ENCODE results near the gene CACNA1F. TPM values are rescaled to one million over a fixed set of nuclear protein-coding genes. Genes with fewer than 3 reads are reported as not detected.

The CACNA1F gene
- total RNA-seq, 1 experiment from 2014 or later = not detected

GRCh38 chrX:49266523-49267445 lies 33.6 kb upstream of the CACNA1F start:
- intact Hi-C loops (cut with micrococcal nuclease; ENCODE audit: unreplicated experiment) (no loop called here), in situ Hi-C loops (cut with HindIII; ENCODE audit: low pct_unique_long_range_greater_than_20kb, low sequenced_read_pairs) (no loop called here)
- BruUV-seq (replicated peaks) = no TSS peak
- H3K36me3 ChIP-seq (ENCODE audit: control insufficient read depth, insufficient read depth, low read length) = no peaks in the 10 kb centered on the region
- H3K9me3 ChIP-seq (ENCODE audit: control insufficient read depth, insufficient read depth, low read depth, low read length) = no peaks in the 10 kb centered on the region
- TF ChIP-seq CTCF (IDR thresholded peaks at IDR 0.05) = no peak
- no peak for TF ChIP-seq SIN3A (IDR thresholded peaks at IDR 0.05; ENCODE audit: borderline replicate concordance, insufficient read depth, low read depth, low read length)
- no peak for TF ChIP-seq POLR2AphosphoS5 (IDR thresholded peaks at IDR 0.05; ENCODE audit: low read depth, low read length)
- no peak for TF ChIP-seq TCF7L2 (IDR thresholded peaks at IDR 0.05; ENCODE audit: low read depth, low read length)
- no peak for TF ChIP-seq REST (IDR thresholded peaks at IDR 0.05; ENCODE audit: insufficient read depth in 1 of 2, low read depth in 2 of 2, low read length in 1 of 2)
- peaks cover 11% of the 10 kb centered on the region for H3K4me1 ChIP-seq (ENCODE audit: control insufficient read depth, insufficient read depth, low read length)
- ATAC-seq (no peak), DNase-seq (ENCODE audit: low read depth, low spot score) (no peak)
- H3K27me3 ChIP-seq (ENCODE audit: control insufficient read depth, insufficient read depth, low read length) = no peaks in the 10 kb centered on the region
- H3K4me3 ChIP-seq (ENCODE audit: low read depth in 2 of 2, low read length in 2 of 2) = no peak overlapping the region
- CTCF ChIA-PET = no interaction called here
- H3K27ac ChIP-seq (ENCODE audit: low read length) = no peak overlapping the region
- POLR2A ChIA-PET = interaction anchor here (0.7 kb wide), 1 partner anchor 658 kb away, joined by 3 read pairs; no protein-coding TSS in a partner anchor

GRCh38 chrX:49264460-49264859 lies 31.3 kb upstream of the CACNA1F start, which contains the start of gene FOXP3:
TSS of gene FOXP3 (minus strand) at chrX:49264710. CDS start at chrX:49258505, 6,205 bp downstream.
- BruUV-seq (replicated peaks) = no TSS peak
- Histone ChIP-seq H3K4me1 (ENCODE audit: control insufficient read depth, insufficient read depth, low read length) (no peaks in the 10 kb centered on the region), H3K27ac (ENCODE audit: low read length) (no peak within 1 kb of the TSS), H3K9me3 (ENCODE audit: control insufficient read depth, insufficient read depth, low read depth, low read length) (no peaks in the 10 kb centered on the region), H3K4me3 (ENCODE audit: low read depth in 2 of 2, low read length in 2 of 2) (no peak within 1 kb of the TSS), H3K27me3 (ENCODE audit: control insufficient read depth, insufficient read depth, low read length) (no peaks in the 10 kb centered on the region), H3K36me3 (ENCODE audit: control insufficient read depth, insufficient read depth, low read length) (no peaks in the 10 kb centered on the region)
- no peak for ATAC-seq
- ChIA-PET CTCF (no interaction called here), POLR2A (no interaction called here)
- in situ Hi-C loops (cut with HindIII; ENCODE audit: low pct_unique_long_range_greater_than_20kb, low sequenced_read_pairs) = no loop called here
- intact Hi-C loops (cut with micrococcal nuclease; ENCODE audit: unreplicated experiment) = no loop called here
- no peak for DNase-seq (ENCODE audit: low read depth, low spot score)
- no peak for TF ChIP-seq CTCF (IDR thresholded peaks at IDR 0.05)
- TF ChIP-seq REST (IDR thresholded peaks at IDR 0.05; ENCODE audit: insufficient read depth in 1 of 2, low read depth in 2 of 2, low read length in 1 of 2) = no peak
- TF ChIP-seq TCF7L2 (IDR thresholded peaks at IDR 0.05; ENCODE audit: low read depth, low read length) = no peak
- TF ChIP-seq SIN3A (IDR thresholded peaks at IDR 0.05; ENCODE audit: borderline replicate concordance, insufficient read depth, low read depth, low read length) = no peak
- TF ChIP-seq POLR2AphosphoS5 (IDR thresholded peaks at IDR 0.05; ENCODE audit: low read depth, low read length) = no peak
